ENCODE measurements around the gene MIGA2. TPM values are rescaled to one million over a fixed set of nuclear protein-coding genes. Genes with fewer than 3 reads are reported as not detected.
A peak's percentile ranks its signal among the peaks of the same experiment; 100 is the strongest.

MIGA2 gene
- total RNA-seq, 1 experiment from 2014 or later = 28.6 TPM

DNA sequence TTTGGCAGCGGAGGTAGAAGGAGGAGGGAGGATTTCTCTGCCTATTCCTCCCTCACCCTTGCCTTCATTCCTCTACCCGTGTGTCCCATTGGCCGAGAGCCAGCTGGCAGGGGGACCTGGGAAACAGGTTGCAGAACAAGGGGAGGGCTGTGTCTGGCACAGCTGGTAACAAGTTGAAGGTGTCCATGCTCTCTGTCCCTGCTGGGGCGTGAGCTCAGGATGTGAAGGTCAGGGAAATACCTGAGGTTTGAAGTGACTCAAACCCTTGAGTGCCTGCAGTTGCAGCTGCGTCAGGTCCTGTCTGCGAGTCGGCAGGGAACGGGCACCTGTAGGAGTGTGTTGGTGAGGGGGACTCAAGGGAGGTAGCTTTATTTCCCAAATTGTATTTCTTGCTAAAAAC lies 16.2 kb downstream of the MIGA2 start:
- ChIA-PET POLR2A (interaction anchor here (0.7 to 1.1 kb wide), 3 partner anchors 28 to 432 kb away, joined by 3 to 9 read pairs (median 3); partner anchors contain the start of genes DOLPP1 and PTPA), CTCF (interaction anchor here (0.7 kb wide), 1 partner anchor 118 kb away, joined by 3 read pairs; no protein-coding TSS in a partner anchor)
- Mint-ChIP-seq H3K27ac (ENCODE audit: low read depth, unreplicated experiment) (no peak overlapping the region), H3K4me3 (ENCODE audit: unreplicated experiment) (no peak overlapping the region), H3K36me3 (ENCODE audit: insufficient read depth, unreplicated experiment) (peaks cover 63% of the 10 kb centered on the region), H3K4me1 (ENCODE audit: insufficient read depth, unreplicated experiment) (peaks cover 6% of the 10 kb centered on the region), H3K27me3 (ENCODE audit: insufficient read depth, unreplicated experiment) (no peaks in the 10 kb centered on the region), H3K9me3 (ENCODE audit: unreplicated experiment) (no peaks in the 10 kb centered on the region)
- TF ChIP-seq, protein P1, sequence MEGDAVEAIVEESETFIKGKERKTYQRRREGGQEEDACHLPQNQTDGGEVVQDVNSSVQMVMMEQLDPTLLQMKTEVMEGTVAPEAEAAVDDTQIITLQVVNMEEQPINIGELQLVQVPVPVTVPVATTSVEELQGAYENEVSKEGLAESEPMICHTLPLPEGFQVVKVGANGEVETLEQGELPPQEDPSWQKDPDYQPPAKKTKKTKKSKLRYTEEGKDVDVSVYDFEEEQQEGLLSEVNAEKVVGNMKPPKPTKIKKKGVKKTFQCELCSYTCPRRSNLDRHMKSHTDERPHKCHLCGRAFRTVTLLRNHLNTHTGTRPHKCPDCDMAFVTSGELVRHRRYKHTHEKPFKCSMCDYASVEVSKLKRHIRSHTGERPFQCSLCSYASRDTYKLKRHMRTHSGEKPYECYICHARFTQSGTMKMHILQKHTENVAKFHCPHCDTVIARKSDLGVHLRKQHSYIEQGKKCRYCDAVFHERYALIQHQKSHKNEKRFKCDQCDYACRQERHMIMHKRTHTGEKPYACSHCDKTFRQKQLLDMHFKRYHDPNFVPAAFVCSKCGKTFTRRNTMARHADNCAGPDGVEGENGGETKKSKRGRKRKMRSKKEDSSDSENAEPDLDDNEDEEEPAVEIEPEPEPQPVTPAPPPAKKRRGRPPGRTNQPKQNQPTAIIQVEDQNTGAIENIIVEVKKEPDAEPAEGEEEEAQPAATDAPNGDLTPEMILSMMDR (IDR thresholded peaks at IDR 0.05; ENCODE audit: unreplicated experiment) = no peak
- DNase-seq (ENCODE audit: unreplicated experiment) = peak; percentile 93
- intact Hi-C loops (cut with micrococcal nuclease) = no loop called here
- BruUV-seq (replicated peaks) = no TSS peak

DNA sequence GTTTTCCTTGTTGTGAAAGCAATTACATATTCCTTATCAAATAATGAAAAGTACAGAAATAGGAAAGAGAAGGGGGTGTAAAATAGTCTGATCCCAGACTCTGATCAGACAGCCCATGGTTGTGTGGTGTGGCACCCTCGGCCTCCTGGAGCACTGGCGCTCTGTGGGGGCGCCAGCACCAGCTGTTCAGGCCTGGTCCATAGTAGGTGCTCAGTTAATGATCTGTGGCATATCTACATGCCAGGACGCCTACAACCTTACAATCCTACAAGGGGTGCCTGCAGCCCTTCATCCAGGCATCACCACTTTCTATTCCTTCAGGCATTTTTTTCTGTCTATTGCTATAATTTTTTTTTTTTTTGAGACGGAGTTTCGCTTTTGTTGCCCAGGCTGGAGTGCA lies 16.6 kb downstream of the MIGA2 start:
- no peaks in the 10 kb centered on the region for H3K9me3 Mint-ChIP-seq (ENCODE audit: unreplicated experiment)
- H3K36me3 Mint-ChIP-seq (ENCODE audit: insufficient read depth, unreplicated experiment) = peaks cover 61% of the 10 kb centered on the region
- POLR2A ChIA-PET = interaction anchor here (0.7 to 1.1 kb wide), 3 partner anchors 28 to 431 kb away, joined by 3 to 9 read pairs (median 3); partner anchors contain the start of genes DOLPP1 and PTPA
- H3K4me3 Mint-ChIP-seq (ENCODE audit: unreplicated experiment) = no peak overlapping the region
- no peak overlapping the region for H3K27ac Mint-ChIP-seq (ENCODE audit: low read depth, unreplicated experiment)
- peaks cover 6% of the 10 kb centered on the region for H3K4me1 Mint-ChIP-seq (ENCODE audit: insufficient read depth, unreplicated experiment)
- intact Hi-C loops (cut with micrococcal nuclease) = no loop called here
- TF ChIP-seq, protein P1 (IDR thresholded peaks at IDR 0.05; ENCODE audit: unreplicated experiment) = no peak
- DNase-seq (ENCODE audit: unreplicated experiment) = no peak
- CTCF ChIA-PET = interaction anchor here (0.7 kb wide), 1 partner anchor 118 kb away, joined by 3 read pairs; no protein-coding TSS in a partner anchor
- H3K27me3 Mint-ChIP-seq (ENCODE audit: insufficient read depth, unreplicated experiment) = no peaks in the 10 kb centered on the region
- no TSS peak for BruUV-seq (replicated peaks)

DNA sequence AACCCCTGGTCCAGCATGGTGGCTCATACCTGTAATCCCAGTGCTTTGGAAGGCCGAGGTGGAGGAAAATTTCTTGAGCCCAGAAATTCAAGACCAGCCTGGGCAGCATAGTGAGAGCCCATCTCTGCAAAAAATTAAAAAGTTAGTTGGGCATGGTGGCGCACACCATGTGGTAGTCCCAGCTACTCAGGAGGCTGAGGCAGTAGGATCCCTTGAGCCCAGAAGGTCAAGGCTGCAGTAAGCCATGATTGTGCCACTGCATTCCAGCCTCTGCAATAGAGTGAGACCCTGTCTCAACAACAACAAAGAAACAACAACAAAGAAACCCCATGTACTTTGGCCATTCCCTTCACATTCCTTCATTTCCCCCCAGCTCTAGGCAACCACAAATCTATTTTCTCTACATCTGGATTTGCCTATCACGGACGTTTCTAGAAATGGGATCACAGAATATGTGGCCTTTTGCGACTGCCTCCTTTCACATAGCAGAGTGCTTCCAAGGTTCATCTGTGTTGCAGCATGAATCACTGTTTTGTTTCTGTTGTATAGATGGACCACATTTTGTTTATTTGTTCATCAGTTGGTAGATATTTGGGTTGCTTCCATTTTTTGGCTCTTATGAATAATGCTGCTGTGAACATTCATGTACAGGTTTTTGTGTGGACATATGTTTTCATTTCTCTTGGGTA lies 17.9 kb downstream of the MIGA2 start:
- TF ChIP-seq, protein P1 (IDR thresholded peaks at IDR 0.05; ENCODE audit: unreplicated experiment) = no peak
- no peak for DNase-seq (ENCODE audit: unreplicated experiment)
- ChIA-PET POLR2A (interaction anchor here (0.9 kb wide), 1 partner anchor 26 kb away, joined by 4 read pairs; the partner anchor contains the start of gene DOLPP1), CTCF (interaction anchor here (0.7 kb wide), 2 partner anchors 27 to 569 kb away, joined by 4 read pairs; partner anchors contain the start of gene DOLPP1)
- no TSS peak for BruUV-seq (replicated peaks)
- Mint-ChIP-seq H3K27ac (ENCODE audit: low read depth, unreplicated experiment) (no peak overlapping the region), H3K27me3 (ENCODE audit: insufficient read depth, unreplicated experiment) (no peaks in the 10 kb centered on the region), H3K4me3 (ENCODE audit: unreplicated experiment) (no peak overlapping the region), H3K9me3 (ENCODE audit: unreplicated experiment) (no peaks in the 10 kb centered on the region), H3K4me1 (ENCODE audit: insufficient read depth, unreplicated experiment) (peaks cover 6% of the 10 kb centered on the region), H3K36me3 (ENCODE audit: insufficient read depth, unreplicated experiment) (peaks cover 58% of the 10 kb centered on the region)
- intact Hi-C loops (cut with micrococcal nuclease) = no loop called here

DNA sequence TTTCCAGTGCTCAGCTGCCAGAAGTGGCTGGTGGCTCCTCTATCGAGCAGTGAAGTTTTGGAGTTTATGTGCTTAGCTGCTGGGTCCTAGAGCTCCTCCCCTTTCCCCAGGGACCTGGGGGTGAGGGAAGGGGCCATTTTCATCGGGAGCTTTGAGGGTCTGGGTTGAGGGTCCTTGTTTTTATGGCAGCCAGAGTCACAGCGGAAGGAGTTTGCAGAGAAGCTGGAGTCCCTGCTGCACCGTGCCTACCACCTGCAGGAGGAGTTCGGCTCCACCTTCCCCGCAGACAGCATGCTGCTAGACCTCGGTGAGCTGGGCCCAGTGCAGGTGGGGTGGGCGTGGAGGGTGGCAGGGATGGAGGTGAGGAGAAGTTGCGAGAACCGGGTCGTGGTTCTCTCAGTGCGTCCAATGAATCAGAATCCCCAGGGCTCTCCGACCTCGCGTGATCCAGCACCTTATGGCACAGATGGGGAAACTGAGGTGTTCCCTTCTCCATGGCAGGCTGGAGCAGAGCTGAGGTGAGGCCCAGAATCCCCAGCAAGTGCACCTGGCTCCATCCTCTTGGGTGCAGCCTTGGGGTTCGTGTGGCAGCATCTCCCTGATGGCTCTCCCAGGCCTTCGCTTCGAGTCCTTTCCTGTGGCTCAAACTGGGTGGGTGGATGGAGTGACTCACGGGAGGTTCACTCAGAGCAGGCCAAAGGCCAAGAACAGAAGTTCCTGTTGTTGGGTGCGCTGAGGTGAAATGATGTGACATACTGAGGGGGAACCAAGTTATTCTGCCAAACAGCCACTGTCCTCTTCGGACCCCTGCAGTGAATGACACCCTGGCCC lies 22.8 kb downstream of the MIGA2 start:
- ChIA-PET CTCF (interaction anchor here (0.6 to 0.8 kb wide), 2 partner anchors 30 to 73 kb away, joined by 3 read pairs; no protein-coding TSS in a partner anchor), POLR2A (no interaction called here)
- no peaks in the 10 kb centered on the region for H3K9me3 Mint-ChIP-seq (ENCODE audit: unreplicated experiment)
- no peaks in the 10 kb centered on the region for H3K27me3 Mint-ChIP-seq (ENCODE audit: insufficient read depth, unreplicated experiment)
- DNase-seq (ENCODE audit: unreplicated experiment) = peak; percentile 74
- H3K36me3 Mint-ChIP-seq (ENCODE audit: insufficient read depth, unreplicated experiment) = peaks cover 45% of the 10 kb centered on the region
- intact Hi-C loops (cut with micrococcal nuclease) = no loop called here
- H3K4me1 Mint-ChIP-seq (ENCODE audit: insufficient read depth, unreplicated experiment) = no peaks in the 10 kb centered on the region
- no TSS peak for BruUV-seq (replicated peaks)
- H3K4me3 Mint-ChIP-seq (ENCODE audit: unreplicated experiment) = no peak overlapping the region
- H3K27ac Mint-ChIP-seq (ENCODE audit: low read depth, unreplicated experiment) = no peak overlapping the region
- TF ChIP-seq, protein P1 (IDR thresholded peaks at IDR 0.05; ENCODE audit: unreplicated experiment) = no peak

Data from MCF 10A (cell line).